Upper lobe of left lung (tissue), 4 donors: ENCODE measurements around the gene TCEANC.

Experiments used
- CTCF ChIP-seq, 6 experiments: fragments of 450-650 bp in 4 of 6; fragments of 200-600 bp in 2 of 6; sonication (generic) in 2 of 6; IDR thresholded peaks; one replicate each; pipeline ENCODE4 v1.5.1; 2016 to 2019; ENCODE audit warnings: antibody characterized with exemption in 6 of 6
- EP300 ChIP-seq, 4 donors: sonication (generic); formaldehyde crosslinking; IDR thresholded peaks; one replicate each; pipeline ENCODE4 v1.5.1; 2017; ENCODE audit warnings: antibody characterized with exemption in 4 of 4, control low read depth in 2 of 4
- POLR2A ChIP-seq, 4 donors: fragments of 450-650 bp; IDR thresholded peaks; one replicate each; pipeline ENCODE4 v1.5.1; 2016 to 2017; ENCODE audit warnings: antibody characterized with exemption in 4 of 4, mild to moderate bottlenecking in 2 of 4

DNA sequence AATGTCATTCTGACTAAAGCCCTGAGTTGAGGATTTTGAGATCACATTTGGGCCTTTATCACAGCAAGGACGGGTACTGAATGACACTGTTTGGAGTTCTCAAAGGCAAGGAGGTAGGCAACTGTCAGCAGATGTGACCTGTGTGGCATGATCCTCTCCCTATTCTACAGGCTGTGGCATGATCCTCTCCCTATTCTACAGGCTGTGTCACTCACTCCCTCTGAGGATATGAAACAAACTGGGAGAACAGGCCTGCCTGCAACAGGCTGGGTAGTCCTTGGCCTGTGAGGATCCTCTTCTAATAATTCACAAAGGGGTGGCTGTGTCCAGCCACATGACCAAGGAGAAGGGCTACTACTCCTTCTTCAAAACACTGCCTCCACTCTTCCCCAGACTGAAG, 14.9 kb upstream of the TCEANC start:
- TF ChIP-seq POLR2A (IDR thresholded peaks at IDR 0.05) (no peak), CTCF (IDR thresholded peaks at IDR 0.05) (no peak), EP300 (IDR thresholded peaks at IDR 0.05) (no peak)
